Right forelimb (tissue), 1 donor: ENCODE data around the gene NUDCD3.
A peak's percentile ranks its signal among the peaks of the same experiment; 100 is the strongest.

ENCODE experiments used
- DNase-seq: peaks from one replicate; pipeline ENCODE4 v3.0.0-alpha.2; 2018

The NUDCD3 gene

DNA sequence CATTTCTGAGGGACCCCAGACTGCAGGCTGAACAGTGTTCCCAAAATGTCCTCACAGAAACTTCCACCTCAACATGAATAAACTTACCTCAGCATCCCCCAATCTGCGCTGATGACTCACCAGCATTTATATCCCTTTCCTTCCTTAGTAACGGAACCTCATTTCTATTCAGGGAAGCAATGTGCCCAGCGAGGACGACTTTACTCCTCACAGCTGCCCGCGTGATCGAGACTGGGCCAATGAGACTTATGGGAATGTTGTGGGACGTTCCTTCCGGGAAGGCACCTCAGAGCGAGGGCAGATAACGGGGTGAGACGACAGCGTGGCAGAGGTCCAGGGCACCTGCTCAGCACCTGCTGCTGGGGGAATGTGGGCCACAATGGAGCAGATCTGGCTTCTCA is 91.9 kb downstream of the NUDCD3 start:
- peak; percentile 75 for DNase-seq

DNA sequence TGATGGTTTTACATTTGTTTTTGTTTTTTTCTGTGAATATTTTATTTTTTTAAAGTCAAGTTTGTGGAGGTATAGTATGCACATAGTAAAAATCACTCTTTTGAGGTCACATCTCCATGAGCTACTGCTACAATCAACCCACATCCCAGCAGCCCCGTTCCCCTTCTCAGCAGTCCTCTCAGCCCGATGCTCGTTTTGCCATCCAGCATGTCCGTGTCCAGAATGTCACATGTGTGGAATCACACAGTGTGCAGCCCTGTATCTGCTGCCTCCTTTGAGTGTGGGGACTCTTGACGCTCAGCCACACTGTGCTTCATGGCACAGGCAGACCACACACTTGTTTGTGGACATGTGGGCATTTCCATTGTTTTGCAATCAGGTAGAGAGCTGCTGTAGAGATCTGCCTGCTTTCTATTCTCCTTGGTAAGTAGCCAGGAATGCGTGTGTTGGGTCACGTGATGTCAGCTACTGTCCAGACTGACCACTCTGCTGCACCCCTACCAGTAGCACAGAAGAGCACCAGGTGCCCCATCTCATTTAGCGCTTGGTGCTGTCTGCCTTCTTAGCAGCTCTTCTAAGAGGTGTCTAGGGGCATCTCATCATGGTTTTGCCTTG is 93.4 kb downstream of the NUDCD3 start:
- DNase-seq, result peak; percentile 24

DNA sequence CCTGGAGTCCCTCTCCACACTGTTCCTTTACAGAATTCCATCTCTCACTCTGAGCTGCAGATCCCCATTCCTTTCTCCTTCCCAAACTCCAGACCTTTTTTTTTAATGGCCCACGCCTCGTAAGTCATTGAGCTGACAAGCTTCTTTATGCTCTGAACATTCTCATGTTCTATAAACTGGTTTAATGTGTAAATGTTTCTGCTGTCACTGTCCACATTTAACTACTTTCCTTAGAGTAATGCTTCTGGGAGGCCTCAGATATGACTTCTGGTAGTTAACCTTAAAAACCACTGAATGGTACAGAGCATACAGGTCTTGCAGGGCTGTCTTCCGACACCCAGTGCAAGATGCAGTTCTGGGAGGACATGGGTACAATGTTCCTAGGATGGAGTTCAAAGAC is 94.0 kb downstream of the NUDCD3 start:
- no peak for DNase-seq

DNA sequence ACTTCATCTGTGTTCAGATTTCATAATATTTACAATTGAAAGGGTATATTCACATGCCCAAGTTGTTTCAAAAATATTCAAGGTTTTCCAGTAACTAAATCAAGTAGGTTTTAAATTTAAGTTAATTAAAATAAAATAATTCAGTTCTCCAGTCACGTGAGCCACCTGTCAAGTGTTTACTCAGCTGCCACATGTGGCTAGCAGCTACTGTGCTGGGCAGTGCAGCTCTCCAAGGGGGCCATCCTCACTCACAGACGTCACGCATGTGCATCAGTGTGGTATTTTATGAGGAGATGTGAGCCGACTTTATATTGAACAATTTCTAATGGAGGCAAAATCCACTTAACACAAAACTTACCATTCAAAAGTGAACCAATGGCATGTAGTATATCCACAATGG is 95.4 kb downstream of the NUDCD3 start:
- DNase-seq, result peak; percentile 13

DNA sequence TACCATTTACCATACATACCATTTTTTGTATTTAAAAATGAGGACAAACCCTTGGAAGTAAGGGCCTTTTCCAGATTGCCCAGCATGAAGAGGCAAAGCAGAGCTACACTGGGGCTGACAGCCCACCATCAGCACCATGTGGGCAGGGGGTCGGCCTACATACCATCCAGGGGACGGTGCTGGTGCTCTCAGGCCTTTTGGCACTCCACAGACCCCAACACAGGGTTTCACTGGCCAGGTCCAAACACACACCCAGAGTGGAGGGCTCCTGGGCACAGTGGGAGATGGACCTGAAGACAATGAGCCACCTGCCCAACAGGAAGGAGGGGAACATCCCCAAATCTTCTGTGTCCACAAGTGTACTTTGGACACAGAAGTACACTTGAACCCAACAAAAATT is 95.8 kb downstream of the NUDCD3 start:
- peak; percentile 22 for DNase-seq

DNA sequence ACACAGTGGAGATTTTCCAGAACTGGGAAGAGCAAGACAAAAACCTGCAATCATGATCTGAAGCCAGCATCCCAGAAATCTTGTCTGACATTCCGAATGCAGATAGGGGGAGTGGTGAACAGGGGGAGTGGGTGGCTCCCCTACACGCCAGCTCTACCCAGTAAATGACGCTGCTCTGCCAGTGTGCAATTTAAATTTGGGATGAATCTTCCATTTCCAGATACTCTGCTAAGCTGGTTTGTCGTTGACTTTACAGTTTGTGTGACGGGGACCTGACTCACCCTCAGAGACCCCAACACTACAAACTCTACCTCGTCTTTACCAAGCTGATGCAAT is 96.4 kb downstream of the NUDCD3 start:
- DNase-seq, result peak; percentile 21

DNA sequence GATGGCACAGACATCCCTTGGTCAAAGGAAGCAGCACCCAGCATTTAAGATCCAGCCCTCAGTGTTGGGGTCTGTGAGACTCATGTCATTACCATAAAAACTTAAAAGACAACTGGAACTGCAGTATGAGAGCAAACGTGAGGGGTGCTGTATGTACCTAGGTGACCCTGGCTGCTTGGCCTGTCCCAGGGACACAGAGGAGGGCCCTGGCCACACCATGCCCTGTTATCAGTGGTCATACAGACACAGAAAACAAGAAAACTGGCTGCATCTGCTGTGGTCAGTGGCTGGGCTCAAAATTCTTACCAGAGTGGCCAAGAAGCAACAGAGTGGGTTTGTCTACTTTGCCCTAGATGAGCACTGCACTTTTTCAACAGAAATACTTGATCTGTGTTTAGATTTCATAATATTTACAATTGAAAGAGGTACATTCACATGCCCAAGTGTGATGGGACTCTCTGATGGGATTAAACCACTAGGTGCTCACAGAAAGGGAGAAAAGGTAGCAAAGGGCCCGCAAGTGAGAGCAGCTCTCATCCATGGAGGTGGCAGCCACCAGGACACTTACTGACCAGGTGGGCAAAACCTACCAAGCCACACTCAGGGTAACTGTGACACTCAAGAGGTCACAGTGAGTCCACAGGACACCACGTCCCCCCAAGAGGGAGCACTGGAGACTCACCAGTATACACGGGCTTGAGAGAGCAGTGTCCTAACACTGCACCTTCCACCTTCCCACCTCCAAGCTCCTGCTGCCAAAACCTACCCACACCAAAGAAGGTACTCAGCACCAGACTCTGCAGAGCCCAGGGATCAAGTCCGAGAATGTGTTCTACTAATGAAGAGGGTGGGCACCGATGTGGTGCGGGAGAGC is 97.0 kb downstream of the NUDCD3 start:
- no peak for DNase-seq

DNA sequence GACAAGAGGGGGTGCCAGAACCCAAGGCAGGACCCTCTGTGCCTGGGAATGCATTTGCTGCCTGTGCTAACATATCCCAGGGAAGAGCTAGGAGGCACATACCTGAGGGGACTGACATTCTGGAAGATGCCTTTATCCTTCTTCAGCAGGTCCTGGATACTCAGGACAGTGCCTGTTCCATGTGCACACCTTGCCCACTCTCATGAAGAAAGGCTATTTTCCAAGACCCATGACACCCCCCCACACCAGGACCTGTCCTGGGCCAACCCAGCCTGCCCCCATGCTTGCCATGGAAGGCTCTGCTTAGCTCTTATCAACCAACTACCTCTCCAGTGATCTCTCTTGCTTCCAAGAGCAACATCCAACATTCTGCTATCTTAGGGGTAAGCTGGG is 97.8 kb downstream of the NUDCD3 start:
- DNase-seq, result no peak

DNA sequence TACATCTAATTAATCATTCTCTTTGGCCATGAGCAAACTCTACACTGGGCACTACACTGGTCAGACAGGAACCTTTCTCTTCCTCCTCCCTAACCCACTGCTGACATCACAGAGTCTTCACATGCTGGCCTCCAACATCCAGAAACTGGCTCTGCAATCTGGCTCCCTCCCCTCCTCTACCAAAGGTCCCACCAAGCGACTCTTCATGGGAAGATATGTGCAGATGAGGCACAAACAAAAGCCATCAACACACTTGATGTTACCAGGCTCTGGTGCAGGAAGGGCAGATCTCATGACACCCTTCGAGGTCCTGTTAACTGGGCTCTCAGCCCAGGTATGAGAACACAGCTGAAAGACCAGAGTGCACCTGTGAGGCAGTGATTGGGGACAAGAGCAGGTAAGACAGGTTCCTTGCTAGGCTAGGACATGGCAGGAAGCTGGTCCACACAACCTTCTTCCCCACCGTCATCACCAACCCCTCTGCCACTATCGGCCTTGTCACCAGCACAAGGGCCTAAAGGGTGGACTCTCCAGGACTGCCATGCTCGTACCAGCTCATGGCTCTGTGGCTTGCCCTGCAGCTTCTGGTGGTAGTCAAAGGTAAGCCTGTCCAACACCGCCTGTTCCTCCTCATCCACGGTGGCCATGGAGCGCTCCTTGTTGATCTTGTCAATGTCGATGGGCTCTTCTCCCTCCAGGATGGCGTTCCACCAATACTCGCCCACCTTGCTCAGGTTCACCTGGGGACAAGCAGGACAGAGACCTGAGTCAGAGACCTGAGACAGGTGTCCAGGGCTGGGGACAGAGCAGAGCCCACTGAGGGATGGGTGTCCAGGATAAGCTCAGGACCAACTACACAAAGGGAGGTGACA is 98.5 kb downstream of the NUDCD3 start:
- DNase-seq, result peak; percentile 31

DNA sequence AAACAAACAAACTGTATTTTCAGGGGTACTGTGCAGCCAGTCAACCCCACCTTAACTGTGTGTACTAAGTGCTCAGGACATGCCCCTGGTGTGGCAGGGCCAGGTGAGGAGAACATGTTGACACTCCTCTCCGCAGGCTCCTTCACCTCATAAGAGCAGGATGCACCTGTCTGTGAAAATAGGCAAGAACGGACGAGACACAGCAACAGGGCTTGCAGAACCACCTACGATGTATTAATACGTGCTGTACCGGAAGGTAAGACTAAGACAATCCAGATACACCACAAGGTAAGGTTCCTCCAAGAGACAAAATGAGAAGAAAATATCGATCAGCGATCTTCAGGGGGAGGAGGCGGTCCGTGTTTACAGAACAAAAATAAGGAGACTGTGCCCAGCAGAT is 99.3 kb downstream of the NUDCD3 start:
- DNase-seq, result no peak

DNA sequence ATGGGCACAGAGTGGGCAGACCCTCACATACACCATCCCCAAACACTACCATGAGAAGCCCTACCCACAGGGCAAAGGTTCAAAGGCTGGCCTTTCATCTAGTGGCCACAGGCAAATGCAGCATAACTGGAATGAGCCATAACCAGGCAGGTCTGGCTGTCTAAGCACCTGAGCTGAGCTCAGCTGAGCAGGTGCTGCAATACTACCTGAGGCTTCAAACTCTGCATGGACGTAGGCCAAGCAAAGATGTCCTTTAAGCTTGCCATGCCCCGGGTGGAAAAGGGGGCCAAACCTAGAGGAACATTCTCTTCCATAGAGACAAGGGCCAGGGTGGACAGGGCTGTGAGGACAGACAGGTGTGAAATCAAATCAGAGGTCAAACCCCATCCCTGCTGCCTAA is 99.8 kb downstream of the NUDCD3 start:
- DNase-seq, result no peak

DNA sequence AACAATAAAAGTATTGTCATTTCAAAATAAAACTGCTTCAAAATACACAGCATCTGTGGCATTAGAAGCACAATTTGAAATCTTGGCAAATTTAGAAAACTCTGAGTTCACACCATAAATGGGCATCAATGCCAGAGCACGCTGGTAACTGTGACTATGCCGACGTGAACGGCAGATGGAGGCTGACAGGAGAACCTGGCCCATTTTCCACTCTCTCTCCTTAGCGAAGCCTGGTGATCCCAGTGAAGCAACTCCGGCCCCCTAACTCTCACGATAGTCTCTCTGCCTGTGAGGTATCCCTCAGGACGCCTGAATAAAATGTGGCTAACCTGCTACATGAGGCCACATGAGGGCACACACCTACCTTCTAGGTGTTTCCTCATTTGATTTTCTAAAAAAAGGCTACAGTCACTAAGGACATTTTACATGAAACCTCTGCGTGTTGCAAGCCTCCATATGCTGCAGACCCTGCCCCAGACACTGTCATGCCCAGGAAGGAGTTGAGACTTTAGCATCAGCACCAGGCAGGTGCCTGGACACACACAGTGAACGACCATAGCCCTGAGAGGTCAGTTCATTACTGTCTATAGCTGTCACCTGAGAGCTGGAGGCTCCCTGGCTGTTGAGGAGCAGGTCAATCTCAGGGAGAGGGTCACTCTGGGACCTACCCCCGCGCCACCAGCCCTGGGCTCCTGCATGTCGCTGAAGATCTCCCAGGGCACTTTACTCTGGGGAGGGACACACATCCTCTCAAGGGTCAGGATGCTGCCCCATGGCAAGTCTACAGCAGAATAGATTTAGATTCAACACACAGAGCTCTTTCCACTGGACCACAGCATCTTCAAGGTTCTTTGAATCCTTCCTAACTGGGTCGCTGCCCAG is 102.1 kb downstream of the NUDCD3 start:
- no peak for DNase-seq

DNA sequence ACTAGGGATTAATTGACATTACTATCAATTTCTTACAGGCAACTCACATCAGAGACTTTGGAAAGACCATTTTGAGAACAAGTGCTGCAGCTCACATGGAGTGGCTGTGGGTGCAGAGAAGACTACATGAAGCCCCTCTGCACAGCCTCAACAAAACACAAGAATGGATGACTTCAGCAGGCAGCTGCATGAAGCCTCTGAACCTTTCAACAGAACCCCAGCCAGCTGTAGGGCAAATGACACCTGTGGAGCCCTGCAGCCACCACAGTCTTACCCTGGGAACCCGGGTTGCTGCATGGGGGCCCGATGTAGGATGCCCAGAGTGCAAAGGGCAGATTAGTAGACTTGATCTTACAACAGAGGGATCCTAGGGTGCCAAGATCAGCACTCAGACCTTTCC is 103.1 kb downstream of the NUDCD3 start:
- DNase-seq, result peak; percentile 34

DNA sequence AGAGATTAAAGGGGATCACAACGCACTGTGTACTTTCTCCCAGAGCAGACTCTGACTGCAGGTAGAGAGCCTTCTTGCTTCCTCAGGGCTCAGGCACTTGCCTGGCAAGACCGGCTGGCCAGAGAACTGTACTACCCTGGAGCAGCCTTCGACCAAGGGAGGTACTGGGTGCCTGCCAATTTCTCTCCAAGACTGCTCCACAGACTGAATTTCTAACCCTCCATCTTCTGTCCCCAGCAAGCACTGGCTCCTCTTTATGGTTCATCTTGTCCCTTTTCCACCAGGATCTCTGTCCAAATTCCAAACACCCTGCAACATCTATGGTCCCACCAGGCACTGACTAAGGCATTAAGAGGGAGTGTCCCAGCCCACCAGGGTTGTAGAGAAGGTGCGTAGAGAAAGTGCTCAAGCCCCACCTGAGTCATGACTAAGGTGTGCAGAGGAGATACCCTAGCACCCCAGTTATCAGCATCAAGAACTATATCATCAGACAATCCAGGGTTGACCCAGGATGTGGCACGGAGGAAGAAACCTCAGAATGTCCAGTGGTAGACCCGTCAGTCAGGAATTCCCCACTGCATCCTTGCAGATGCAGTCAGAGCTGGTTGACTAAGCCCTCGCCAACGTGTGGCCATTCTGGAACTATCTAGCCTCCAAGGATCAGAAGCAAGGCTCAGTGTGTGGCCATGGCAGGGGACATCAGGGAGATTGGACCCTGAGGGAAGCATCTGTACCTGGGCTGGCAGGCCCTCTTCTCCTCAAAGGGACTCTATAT is 104.1 kb downstream of the NUDCD3 start:
- peak; percentile 11 for DNase-seq

DNA sequence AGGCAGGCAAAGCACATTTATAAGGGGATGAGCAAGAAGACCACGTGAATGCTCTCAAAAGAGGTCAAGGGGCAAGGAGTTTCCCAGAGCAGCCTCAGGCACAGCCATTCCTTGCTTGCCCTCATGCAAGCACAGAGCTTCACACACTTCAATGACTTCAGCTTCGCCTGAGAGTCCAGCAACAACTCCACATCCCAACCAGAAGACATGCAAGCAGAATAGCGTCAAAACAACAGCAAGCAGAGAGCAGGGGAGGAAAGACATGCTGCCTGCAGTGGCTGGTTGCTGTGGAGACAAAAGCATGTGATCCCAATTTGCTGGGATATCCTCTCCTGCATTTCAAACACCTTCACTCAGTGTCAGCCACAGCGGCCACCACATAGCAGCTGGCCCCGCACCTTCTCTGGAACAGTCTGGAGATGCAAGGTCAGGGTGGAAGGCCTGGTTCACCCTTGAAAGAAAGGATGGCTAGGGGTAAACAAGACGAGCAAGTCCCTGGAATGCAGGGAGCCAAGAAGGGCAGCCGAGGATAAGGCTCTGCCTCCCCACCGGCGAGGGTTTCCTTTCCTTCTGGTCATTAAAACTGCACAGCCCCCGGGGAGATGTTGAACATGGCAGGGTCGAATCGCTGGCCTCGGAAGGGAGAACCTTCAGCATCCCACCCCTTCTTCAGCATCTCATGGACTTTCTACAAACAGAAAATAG is 104.9 kb downstream of the NUDCD3 start:
- peak; percentile 9 for DNase-seq

DNA sequence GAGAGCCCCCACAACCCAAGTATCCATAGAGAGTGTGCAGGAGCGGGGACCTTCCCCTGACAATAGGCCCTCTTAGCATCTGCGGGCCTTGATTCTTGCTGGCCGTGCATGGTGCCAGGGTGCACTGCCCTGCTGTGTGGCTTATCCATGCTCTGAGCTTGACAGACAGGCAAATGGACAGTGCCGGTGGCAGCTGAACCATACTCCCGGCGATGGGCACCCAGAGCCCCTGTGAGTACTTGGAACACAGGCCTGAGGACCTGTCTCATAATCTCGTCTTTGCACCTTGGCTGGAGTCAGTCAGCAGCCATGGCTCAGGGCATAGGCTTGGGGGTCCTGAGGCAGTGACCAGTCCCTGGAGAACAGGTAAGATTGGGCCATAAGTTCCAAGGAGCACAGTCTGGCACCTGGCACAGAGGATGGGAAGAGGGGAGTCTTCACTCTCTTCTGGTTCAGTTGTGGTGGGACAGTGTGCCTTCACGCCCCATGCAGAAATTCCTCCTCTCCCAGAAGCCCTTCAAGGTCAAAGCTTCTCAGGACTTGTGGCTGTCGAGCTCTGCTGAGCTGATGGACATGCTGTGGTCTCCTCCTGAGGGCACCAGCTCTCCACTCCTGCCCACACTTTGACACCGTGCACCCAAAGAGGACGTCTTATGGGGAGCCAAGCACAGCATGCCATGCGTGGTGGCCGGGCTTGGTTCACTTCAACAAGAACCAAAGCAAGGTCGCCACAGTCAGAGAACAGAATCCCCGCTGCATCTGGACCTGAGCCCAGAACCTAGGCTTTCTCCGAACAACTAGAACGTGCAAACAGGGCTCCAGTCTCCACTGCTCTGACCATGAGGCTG is 105.6 kb downstream of the NUDCD3 start:
- DNase-seq, result peak; percentile 30

DNA sequence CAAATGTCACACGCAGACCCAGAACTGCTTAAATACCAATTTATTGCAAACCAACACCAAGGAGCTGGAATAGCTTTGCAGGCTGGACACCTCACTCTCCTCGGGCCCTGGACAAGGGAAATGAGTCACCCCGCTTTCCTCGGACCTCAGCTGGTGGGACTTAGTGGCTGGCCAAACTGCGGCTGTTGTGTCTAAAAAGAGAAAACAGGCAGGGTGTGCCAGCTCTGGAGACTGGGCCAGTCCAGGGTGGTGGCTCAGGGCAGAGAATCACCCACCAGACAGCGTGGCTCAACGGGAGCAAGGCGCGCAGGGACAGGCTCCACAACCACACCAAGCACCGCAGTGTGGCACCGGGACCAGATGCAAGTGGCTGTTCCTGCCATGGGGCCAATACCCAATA is 106.9 kb downstream of the NUDCD3 start:
- peak; percentile 37 for DNase-seq

DNA sequence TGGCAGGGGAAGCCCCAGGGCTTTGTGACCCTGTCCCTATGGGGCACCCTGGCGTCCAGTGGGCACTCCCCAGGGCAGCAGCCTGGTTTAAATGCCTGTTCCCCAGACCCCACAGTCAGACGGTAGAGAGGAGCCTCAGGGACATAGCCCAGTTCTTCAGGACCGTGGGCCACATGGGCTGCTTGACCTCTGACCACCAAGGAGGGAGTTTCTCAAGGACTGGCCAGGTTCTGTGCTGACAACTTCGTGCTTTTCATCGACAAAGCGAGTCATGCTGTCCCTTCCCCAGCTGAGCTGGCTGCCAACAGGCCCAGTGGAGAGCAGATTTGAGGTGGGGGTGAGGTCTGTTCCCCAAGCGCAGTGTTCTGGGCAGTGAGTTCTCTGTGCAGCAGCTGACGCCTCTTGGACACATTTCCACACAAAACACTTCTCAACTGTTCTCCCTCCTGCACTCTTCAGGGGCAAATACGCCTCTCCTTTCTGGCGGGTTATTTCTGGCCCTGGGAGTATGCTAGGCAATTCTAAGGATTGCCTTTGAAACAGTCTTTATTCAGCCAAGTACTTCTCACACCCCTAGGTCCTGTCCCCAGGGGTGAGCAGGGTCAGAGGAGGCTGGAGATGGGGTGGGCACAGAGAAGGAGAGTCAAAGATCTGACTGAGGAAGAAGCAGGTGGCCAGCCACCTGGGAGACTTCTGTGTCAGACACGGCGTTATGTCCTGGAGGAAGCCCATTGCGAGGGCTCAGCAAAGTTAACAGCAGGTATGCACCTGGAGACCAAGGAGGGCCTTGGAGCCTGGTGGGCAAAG is 107.8 kb downstream of the NUDCD3 start:
- DNase-seq, result peak; percentile 37

DNA sequence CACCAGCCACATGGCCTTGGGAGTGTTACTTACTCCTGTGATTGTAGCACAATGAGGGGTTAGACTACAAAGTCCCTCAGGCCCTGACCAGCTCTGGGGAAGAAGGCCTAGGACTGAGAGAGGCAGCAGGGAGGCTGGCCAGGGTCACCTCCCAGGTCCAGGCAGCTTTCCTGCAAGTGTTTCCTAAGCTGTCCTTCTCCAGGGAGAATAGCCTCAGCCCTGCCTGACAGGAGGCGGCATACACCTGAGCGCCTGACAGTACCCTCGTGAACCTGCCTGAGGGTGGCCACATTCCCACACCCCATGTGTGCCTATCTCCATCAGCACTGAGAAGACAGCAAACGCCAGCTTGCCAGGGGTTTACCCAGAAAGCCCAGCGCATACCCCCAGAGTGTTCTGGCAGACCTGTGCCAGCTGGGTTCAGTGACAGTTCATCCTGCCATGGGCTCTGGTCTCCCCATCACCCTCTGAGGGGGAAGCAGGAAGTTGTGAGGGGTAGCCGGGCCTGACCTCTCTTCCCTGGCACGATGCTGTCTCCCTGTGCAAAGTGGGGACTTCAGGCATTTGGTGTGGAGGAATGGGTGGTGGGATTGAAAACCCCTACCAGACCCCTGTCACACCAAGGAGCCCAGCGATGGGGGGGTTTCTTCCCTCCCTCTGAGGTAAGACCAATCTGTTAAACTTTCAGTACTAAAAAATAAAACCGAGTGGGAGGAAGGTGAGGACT is 108.8 kb downstream of the NUDCD3 start:
- peak; percentile 39 for DNase-seq
